HepG2 (cell line): ENCODE results near the gene ATG4D. TPM values are rescaled to one million over a fixed set of nuclear protein-coding genes. Genes with fewer than 3 reads are reported as not detected.
A peak's percentile ranks its signal among the peaks of the same experiment; 100 is the strongest.

ENCODE experiments used
- GPN1 ChIP-seq: sonication (generic); formaldehyde crosslinking; IDR thresholded peaks from 2 replicates; pipeline ENCODE4 v1.5.1; 2020; ENCODE audit warnings: missing genetic modification reagents, borderline replicate concordance
- MBNL3 ChIP-seq: fragments of 250-450 bp; sonication (Bioruptor Pico); conservative IDR thresholded peaks from 2 replicates; pipeline ENCODE4 v1.8.0; 2022; ENCODE audit warnings: mild to moderate bottlenecking, inconsistent platforms
- MYNN ChIP-seq: sonication (generic); formaldehyde crosslinking; IDR thresholded peaks from 2 replicates; pipeline ENCODE4 v1.4.0; 2020; ENCODE audit warnings: mild to moderate bottlenecking, low read depth, missing genetic modification reagents
- SAFB2 ChIP-seq: sonication (generic); formaldehyde crosslinking; IDR thresholded peaks from 2 replicates; pipeline ENCODE4 v1.5.1; 2020; ENCODE audit warnings: missing genetic modification reagents, low read depth, mild to moderate bottlenecking, borderline replicate concordance
- TBL1XR1 ChIP-seq: fragments of 150-350 bp; IDR thresholded peaks from 2 replicates; pipeline ENCODE4 v1.6.1; 2014; ENCODE audit warnings: borderline replicate concordance, low read length; ENCODE audit not compliant: partially characterized antibody
- ZFP90 ChIP-seq: sonication (generic); formaldehyde crosslinking; IDR thresholded peaks from 2 replicates; pipeline ENCODE4 v1.8.0; 2022; ENCODE audit warnings: missing genetic modification reagents, mild to moderate bottlenecking, inconsistent platforms, borderline replicate concordance
- ZNF768 ChIP-seq: sonication (generic); formaldehyde crosslinking; IDR thresholded peaks from 2 replicates; pipeline ENCODE4 v1.4.0; 2020; ENCODE audit warnings: missing genetic modification reagents
- polyA plus RNA-seq, 8 experiments: library from polyadenylated mRNA; depleted of rRNA in 3 of 8; stranded (reverse) in 7 of 8; unstranded in 1 of 8; fragments of >200 nt; fragmentation: Illumina TruSeq in 4 of 8; extraction: Trizol in 4 of 8; gene quantifications; 2 replicates each; pipeline versions ENCODE4 v1.2.1 to v1.2.3, GENCODE V29; 2011 to 2016; ENCODE audit warnings: low read depth in 4 of 8, missing spikeins in 1 of 8, mixed read lengths in 1 of 8; ENCODE audit not compliant: insufficient read depth in 1 of 8
- total RNA-seq, 5 experiments: library from RNA; depleted of rRNA; stranded (reverse); fragments of >200 nt; fragmentation: Illumina TruSeq; extraction: Trizol; gene quantifications; 2 replicates each; pipeline ENCODE4 v1.2.3, GENCODE V29; 2016; ENCODE audit warnings: low read depth in 1 of 5
- TF ChIP-seq, protein P1 (sequence below): sonication (generic); formaldehyde crosslinking; IDR thresholded peaks from 2 replicates; pipeline ENCODE4 v1.5.1; 2020; ENCODE audit warnings: mild to moderate bottlenecking, missing genetic modification reagents, borderline replicate concordance
- TF ChIP-seq, protein P2 (sequence below): IDR thresholded peaks from 2 replicates; pipeline ENCODE4 v1.6.1; 2016
- TF ChIP-seq, protein P3 (sequence below): IDR thresholded peaks from 2 replicates; pipeline ENCODE4 v1.6.1; 2012; ENCODE audit warnings: low read length, improper control_type of control experiment
- TF ChIP-seq, protein P4 (sequence below): sonication (generic); formaldehyde crosslinking; IDR thresholded peaks from 2 replicates; pipeline ENCODE4 v1.5.1; 2020; ENCODE audit warnings: mild to moderate bottlenecking, moderate library complexity, missing genetic modification reagents

Gene ATG4D
- total and polyA plus RNA-seq, 2 of the 13 experiments (the other 11 are each of a cell fraction or from before 2014, with no cell fraction given): 17.8 to 19.0 TPM

DNA sequence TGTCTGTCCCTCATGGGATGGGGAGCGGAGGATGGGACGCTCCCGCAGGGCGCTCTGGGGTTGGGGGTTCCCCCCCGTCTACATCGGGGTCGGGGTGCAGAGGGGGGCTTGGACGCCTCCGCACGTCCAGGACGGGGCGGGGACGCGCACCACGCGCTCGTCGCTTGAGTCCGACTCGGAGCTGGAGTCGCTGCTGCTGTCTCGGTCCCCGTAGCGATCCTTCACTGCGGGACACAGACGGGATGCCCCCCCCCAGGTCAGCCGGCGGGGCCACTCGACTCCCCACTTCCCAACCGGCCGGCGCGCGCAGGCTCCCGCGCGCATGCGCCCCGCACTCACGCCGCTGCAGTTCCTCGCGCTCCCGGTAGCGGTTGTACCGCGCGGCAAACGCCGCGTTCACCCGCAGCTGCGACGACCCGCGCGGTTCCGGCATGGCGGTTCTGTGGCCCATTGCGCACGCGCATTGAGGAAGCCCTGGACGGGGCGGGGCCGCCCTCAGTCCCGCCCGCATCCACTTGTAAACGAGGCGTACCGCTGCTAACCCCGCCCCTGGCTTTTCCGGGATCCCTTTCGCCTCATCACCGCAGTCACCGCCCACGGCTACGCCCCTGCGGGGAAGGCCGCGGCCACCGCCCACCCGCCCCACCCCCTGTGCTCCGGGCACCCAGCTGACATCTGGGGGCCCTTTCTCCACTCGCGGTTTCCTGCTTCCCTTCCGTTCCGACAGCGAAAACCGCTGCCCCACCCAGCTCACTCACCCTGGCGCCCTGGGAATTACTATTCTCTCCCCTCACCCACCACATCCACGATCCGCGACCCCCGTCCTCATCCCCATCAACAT, 22.1 kb downstream of the ATG4D start, which contains the start of gene KRI1 (continued):
- TF ChIP-seq, protein P1, sequence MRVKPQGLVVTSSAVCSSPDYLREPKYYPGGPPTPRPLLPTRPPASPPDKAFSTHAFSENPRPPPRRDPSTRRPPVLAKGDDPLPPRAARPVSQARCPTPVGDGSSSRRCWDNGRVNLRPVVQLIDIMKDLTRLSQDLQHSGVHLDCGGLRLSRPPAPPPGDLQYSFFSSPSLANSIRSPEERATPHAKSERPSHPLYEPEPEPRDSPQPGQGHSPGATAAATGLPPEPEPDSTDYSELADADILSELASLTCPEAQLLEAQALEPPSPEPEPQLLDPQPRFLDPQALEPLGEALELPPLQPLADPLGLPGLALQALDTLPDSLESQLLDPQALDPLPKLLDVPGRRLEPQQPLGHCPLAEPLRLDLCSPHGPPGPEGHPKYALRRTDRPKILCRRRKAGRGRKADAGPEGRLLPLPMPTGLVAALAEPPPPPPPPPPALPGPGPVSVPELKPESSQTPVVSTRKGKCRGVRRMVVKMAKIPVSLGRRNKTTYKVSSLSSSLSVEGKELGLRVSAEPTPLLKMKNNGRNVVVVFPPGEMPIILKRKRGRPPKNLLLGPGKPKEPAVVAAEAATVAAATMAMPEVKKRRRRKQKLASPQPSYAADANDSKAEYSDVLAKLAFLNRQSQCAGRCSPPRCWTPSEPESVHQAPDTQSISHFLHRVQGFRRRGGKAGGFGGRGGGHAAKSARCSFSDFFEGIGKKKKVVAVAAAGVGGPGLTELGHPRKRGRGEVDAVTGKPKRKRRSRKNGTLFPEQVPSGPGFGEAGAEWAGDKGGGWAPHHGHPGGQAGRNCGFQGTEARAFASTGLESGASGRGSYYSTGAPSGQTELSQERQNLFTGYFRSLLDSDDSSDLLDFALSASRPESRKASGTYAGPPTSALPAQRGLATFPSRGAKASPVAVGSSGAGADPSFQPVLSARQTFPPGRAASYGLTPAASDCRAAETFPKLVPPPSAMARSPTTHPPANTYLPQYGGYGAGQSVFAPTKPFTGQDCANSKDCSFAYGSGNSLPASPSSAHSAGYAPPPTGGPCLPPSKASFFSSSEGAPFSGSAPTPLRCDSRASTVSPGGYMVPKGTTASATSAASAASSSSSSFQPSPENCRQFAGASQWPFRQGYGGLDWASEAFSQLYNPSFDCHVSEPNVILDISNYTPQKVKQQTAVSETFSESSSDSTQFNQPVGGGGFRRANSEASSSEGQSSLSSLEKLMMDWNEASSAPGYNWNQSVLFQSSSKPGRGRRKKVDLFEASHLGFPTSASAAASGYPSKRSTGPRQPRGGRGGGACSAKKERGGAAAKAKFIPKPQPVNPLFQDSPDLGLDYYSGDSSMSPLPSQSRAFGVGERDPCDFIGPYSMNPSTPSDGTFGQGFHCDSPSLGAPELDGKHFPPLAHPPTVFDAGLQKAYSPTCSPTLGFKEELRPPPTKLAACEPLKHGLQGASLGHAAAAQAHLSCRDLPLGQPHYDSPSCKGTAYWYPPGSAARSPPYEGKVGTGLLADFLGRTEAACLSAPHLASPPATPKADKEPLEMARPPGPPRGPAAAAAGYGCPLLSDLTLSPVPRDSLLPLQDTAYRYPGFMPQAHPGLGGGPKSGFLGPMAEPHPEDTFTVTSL: no peak
- no peak for TF ChIP-seq MBNL3 (CRISPR knock-in tag)
- no peak for TF ChIP-seq TBL1XR1
- TF ChIP-seq, protein P2, sequence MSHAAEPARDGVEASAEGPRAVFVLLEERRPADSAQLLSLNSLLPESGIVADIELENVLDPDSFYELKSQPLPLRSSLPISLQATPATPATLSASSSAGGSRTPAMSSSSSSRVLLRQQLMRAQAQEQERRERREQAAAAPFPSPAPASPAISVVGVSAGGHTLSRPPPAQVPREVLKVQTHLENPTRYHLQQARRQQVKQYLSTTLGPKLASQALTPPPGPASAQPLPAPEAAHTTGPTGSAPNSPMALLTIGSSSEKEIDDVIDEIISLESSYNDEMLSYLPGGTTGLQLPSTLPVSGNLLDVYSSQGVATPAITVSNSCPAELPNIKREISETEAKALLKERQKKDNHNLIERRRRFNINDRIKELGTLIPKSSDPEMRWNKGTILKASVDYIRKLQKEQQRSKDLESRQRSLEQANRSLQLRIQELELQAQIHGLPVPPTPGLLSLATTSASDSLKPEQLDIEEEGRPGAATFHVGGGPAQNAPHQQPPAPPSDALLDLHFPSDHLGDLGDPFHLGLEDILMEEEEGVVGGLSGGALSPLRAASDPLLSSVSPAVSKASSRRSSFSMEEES (CRISPR knock-in tag): peak; percentile 78
- TF ChIP-seq ZNF768 (CRISPR knock-in tag): peak; percentile 82
- TF ChIP-seq, protein P3, sequence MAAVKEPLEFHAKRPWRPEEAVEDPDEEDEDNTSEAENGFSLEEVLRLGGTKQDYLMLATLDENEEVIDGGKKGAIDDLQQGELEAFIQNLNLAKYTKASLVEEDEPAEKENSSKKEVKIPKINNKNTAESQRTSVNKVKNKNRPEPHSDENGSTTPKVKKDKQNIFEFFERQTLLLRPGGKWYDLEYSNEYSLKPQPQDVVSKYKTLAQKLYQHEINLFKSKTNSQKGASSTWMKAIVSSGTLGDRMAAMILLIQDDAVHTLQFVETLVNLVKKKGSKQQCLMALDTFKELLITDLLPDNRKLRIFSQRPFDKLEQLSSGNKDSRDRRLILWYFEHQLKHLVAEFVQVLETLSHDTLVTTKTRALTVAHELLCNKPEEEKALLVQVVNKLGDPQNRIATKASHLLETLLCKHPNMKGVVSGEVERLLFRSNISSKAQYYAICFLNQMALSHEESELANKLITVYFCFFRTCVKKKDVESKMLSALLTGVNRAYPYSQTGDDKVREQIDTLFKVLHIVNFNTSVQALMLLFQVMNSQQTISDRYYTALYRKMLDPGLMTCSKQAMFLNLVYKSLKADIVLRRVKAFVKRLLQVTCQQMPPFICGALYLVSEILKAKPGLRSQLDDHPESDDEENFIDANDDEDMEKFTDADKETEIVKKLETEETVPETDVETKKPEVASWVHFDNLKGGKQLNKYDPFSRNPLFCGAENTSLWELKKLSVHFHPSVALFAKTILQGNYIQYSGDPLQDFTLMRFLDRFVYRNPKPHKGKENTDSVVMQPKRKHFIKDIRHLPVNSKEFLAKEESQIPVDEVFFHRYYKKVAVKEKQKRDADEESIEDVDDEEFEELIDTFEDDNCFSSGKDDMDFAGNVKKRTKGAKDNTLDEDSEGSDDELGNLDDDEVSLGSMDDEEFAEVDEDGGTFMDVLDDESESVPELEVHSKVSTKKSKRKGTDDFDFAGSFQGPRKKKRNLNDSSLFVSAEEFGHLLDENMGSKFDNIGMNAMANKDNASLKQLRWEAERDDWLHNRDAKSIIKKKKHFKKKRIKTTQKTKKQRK: no peak
- TF ChIP-seq GPN1 (CRISPR knock-in tag): peak; percentile 84; the same call in 1 of the 2 replicates
- peak; percentile 83; the same call in 1 of the 2 replicates for TF ChIP-seq MYNN
- peak; percentile 75; the same call in 1 of the 2 replicates for TF ChIP-seq ZFP90 (CRISPR knock-in tag)
- TF ChIP-seq, protein P4, sequence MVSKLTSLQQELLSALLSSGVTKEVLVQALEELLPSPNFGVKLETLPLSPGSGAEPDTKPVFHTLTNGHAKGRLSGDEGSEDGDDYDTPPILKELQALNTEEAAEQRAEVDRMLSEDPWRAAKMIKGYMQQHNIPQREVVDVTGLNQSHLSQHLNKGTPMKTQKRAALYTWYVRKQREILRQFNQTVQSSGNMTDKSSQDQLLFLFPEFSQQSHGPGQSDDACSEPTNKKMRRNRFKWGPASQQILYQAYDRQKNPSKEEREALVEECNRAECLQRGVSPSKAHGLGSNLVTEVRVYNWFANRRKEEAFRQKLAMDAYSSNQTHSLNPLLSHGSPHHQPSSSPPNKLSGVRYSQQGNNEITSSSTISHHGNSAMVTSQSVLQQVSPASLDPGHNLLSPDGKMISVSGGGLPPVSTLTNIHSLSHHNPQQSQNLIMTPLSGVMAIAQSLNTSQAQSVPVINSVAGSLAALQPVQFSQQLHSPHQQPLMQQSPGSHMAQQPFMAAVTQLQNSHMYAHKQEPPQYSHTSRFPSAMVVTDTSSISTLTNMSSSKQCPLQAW (CRISPR knock-in tag): peak; percentile 77
- peak; percentile 88 for TF ChIP-seq SAFB2
